Fibroblast of skin of back (primary cell): ENCODE measurements around the gene NGFR. TPM values are rescaled to one million over a fixed set of nuclear protein-coding genes. Genes with fewer than 3 reads are reported as not detected.

ENCODE experiments used
- DNase-seq: peaks from one replicate; pipeline ENCODE4 v3.0.0-alpha.2; 2013
- polyA plus RNA-seq, 2 experiments: library from polyadenylated mRNA; unstranded; fragments of 120-200 nt; gene quantifications; one replicate each; pipeline ENCODE4 v1.2.1, GENCODE V29; 2013; ENCODE audit not compliant: insufficient read length in 2 of 2

Gene NGFR
- polyA plus RNA-seq (2013, experiment 1 of 2; ENCODE audit: insufficient read length): 0.35 TPM
- 0.32 TPM for polyA plus RNA-seq (2013, experiment 2 of 2; ENCODE audit: insufficient read length)

- peak; percentile 45 for DNase-seq
Measured at GRCh38 chr17:49494986-49495841, at the start of gene NGFR. Gene NGFR (plus strand): TSS chr17:49495293. CDS start chr17:49495418, 125 bp downstream.

- no peak for DNase-seq
Measured at GRCh38 chr17:49445591-49445990, 49.5 kb upstream of the NGFR start.

- peak; percentile 78 for DNase-seq
Measured at GRCh38 chr17:49447628-49448302, 47.3 kb upstream of the NGFR start.

GRCh38 chr17:49450181-49450580, 44.9 kb upstream of the NGFR start:
- DNase-seq: no peak

- peak; percentile 57 for DNase-seq
Measured at GRCh38 chr17:49450735-49451134, 44.4 kb upstream of the NGFR start.

- DNase-seq: no peak
Measured at GRCh38 chr17:49452201-49452600, 42.9 kb upstream of the NGFR start.

- DNase-seq: no peak
Measured at GRCh38 chr17:49452661-49453060, 42.4 kb upstream of the NGFR start.

- DNase-seq: no peak
Measured at GRCh38 chr17:49454050-49454449, 41.0 kb upstream of the NGFR start.

GRCh38 chr17:49455272-49455861, 39.7 kb upstream of the NGFR start:
- peak; percentile 23 for DNase-seq

GRCh38 chr17:49456183-49456965, 38.7 kb upstream of the NGFR start:
- DNase-seq: peak; percentile 82

GRCh38 chr17:49457564-49458535, 37.2 kb upstream of the NGFR start:
- no peak for DNase-seq

GRCh38 chr17:49459401-49459984, 35.6 kb upstream of the NGFR start:
- no peak for DNase-seq

GRCh38 chr17:49460401-49460800, 34.7 kb upstream of the NGFR start:
- no peak for DNase-seq

GRCh38 chr17:49461580-49461979, 33.5 kb upstream of the NGFR start:
- no peak for DNase-seq

- DNase-seq: no peak
Measured at GRCh38 chr17:49464049-49464448, 31.0 kb upstream of the NGFR start.

- no peak for DNase-seq
Measured at GRCh38 chr17:49465331-49465903, 29.7 kb upstream of the NGFR start.

GRCh38 chr17:49466436-49466835, 28.7 kb upstream of the NGFR start:
- DNase-seq: no peak

- DNase-seq: no peak
Measured at GRCh38 chr17:49467175-49467574, 27.9 kb upstream of the NGFR start.

GRCh38 chr17:49468811-49469385, 26.2 kb upstream of the NGFR start:
- no peak for DNase-seq
